Pons (tissue), 1 donor: ENCODE results near the gene CDAN1.
"Not testable (repeated sequence)": the region's sequence is repeated elsewhere in the genome, so short reads cannot be mapped to it uniquely, and the experiment has no call there.

ENCODE experiments used
- DNase-seq: peaks from one replicate; pipeline ENCODE4 v3.0.0-alpha.2; 2016; ENCODE audit warnings: low spot score

CDAN1 gene

DNA sequence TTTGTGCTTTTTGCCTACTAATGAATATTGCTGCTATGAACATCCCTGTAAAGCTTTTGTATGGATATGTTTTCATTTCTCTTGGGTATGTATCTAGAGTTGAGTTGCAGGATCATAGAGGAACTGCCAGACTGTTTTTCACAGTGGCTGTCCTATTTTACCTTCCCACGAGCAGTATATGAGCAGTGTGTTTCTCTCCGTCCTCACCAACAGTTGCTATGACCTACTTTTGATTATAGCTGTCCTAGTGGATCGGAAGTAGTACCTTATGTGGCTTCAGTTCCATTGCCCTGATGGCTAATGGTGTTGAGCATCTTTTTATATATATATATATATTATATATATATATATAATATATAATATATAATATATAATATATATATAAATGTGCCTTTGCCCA lies 25.2 kb downstream of the CDAN1 start:
- DNase-seq, result no peak

DNA sequence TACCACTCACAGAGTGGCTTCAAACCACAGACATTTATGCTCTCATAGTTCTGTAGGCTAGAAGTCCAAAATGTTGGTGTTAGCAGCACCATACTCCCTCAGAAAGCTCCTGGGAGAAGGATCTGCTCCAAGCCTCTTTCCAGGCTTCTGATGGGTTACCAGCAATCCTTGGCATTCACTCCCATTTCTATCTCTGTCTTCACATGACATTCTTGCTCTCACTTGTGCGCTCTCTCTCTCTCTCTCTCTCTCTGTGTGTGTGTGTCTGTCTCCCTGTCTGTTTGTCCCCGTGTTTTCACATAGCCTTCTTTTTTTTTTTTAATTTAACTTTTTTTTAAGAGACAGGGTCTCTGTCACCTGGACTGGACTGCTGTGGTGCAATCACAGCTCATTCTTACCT lies 26.3 kb downstream of the CDAN1 start:
- DNase-seq, result no peak

DNA sequence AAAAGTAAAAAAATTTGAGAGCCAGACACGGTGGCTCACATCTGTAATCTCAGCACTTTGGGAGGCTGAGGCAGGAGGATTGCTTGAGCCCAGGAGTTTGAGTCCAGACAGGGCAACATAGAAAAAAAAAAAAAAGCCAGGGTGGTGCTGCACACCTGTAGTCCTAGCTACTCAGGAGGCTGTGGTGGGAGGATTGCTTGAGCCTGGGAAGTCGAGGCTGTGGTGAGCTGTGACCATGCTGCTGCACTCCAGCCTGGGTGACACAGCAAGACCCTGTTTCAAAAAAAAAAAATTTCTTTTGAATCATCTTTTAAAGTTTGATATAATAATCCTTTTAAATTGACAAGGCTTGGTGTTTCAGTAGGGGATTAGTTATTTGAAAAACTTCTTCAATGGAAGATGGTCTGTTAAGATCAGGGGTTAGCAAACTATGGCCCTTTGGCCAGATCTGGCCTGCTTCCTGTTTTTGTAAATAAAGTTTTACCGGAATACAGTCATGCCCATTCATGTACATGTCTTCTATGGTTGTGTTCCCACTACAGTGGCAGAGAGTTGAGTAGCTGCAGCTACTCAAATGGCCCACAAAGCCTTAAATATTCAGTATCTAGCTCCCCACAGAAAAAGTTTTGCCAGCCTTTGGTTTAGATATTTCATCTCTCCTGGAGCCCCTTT lies 28.9 kb downstream of the CDAN1 start:
- DNase-seq, result no peak

GRCh38 chr15:42707068-42707467 lies 29.9 kb downstream of the CDAN1 start:
- DNase-seq, result no peak

DNA sequence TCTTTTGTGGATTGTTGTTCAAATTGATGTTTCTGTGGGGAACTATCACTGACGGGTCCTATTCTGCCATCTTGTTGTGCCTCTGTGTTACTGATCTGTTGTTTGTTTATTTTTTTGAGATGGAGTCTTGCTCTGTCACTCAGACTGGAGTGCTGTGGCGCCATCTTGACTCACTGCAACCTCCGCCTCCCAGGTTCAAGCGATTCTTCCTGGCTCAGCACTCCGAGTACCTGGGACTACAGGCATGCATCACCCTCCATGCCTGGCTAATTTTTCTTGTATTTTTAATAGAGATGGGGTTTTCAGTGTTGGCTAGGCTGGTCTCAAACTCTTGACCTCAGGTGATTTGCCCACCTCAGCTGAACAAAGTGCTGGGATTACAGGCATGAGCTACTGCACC lies 31.6 kb downstream of the CDAN1 start:
- DNase-seq, result no peak

DNA sequence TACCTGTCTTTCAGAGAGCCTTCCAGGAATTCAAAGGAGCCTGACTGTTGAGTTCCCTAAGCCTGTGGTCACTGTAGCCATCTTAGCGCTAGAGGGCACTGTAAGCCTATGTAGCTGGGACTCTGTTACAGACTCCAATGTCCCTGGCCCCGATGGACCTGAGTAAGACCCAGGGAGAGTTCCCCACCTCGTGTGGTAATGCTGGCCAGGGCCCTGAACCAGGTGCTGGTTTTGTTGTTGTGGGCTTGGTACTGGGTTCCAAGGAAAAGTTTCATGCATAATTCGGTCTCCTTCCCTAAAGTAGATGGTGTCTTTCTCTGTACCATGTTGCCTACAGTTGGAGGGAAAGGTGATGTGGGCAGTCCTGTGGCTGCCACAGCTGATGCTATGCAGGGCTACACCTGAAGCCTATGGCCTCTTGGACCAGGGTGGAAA lies 32.4 kb downstream of the CDAN1 start:
- DNase-seq, result peak; percentile 76

GRCh38 chr15:42696626-42697025 lies 40.3 kb downstream of the CDAN1 start:
- DNase-seq, result no peak

DNA sequence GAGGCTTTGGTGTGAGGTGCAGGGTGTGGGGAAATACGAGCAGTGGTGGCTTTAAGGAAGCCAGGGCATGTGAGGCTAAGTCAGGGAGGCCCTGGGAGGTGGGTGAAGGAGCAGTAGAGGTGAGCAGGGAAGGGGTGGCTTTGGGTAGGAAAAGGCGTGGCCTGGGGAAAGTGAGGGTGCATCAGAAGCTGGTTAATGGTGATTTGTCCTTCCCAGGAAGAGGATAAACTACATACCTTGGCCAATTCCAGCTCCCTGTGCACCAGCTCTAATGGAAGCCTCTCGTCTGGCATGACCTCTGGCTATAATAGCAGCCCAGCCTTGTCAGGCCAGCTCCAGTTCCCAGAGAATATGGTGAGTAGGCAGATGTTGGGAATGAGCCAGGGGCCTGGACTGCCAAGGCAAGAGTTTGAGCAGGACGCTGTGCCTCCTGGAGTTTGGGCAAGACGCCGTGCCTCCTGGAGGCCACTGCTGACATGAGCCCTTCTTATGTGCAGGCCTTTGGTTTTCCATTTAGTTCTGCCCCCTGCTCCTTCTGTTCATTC lies 41.3 kb downstream of the CDAN1 start:
- DNase-seq, result no peak

DNA sequence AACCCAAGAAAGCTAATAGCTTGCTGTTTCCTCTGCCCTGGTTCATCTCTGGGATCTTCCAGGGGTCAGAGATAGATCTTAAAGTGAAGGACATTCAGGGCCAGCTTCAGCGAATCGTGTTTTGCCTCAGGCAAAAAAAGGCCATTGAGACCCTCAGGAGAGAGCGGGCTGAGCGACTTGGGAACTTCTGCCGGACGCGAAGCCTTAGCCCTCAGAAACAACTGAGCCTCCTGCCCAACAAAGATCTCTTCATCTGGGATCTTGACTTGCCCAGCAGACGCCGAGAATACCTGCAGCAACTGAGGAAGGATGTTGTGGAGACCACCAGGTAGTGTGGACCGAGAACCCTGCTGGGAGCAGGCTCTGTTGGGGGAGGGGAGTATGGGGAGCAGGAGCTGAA lies 42.5 kb downstream of the CDAN1 start:
- no peak for DNase-seq

DNA sequence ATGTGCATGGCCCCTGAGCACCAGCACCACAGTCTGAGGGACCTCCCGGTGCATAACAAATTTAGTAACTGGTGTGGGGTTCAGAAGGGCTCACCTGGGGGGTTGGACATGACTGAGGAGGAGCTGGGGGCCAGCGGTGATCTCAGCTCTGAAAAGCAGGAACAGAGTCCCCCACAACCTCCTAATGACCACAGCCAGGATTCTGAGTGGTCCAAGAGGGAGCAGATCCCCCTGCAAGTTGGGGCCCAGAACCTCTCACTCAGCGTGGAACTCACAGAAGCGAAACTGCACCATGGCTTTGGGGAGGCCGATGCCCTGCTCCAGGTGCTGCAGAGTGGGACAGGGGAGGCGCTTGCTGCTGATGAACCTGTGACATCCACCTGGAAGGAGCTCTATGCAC lies 43.0 kb downstream of the CDAN1 start:
- no peak for DNase-seq

DNA sequence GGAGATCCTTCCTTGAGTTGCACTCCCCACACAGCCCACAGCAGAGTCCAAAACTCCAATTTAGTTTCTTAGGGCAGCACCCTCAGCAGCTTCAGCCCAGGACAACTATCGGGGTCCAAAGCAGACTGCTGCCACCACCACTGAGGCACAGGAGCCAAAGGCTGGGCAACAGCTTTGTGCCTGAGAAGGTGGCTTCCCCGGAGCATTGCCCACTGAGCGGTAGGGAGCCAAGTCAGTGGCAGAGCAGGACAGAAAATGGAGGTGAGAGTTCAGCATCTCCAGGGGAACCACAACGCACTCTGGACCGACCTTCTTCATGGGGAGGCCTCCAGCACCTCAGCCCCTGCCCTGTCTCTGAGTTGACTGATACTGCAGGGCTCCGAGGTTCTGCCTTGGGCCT lies 43.4 kb downstream of the CDAN1 start:
- DNase-seq, result no peak

DNA sequence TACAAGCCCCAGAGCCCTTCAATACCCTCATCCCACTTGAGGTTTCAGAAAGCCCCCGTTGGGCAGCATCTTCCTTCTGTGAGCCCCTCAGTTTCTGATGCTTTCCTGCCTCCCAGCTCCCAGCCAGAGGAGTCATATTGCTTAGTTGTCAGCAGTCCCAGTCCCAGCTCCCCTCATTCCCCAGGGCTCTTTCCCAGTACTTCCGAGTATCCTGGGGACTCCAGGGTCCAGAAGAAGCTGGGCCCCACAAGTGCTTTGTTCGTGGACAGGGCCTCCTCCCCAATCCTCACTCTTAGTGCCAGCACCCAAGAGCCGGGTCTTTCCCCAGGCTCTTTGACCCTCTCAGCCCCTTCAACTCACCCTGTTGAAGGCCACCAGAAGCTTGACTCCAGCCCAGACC lies 43.9 kb downstream of the CDAN1 start:
- DNase-seq, result no peak

DNA sequence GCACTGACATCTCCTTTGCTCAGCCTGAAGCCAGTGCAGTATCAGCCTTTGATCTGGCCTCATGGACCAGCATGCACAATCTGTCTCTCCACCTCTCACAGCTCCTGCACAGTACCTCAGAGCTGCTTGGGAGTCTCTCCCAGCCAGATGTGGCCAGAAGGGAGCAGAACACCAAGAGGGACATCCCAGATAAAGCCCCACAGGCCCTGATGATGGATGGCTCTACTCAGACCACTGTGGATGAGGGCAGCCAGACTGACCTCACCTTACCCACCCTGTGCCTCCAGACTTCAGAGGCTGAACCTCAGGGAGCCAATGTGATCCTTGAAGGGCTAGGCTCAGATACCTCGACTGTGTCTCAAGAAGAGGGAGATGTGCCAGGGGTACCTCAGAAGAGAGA lies 44.4 kb downstream of the CDAN1 start:
- DNase-seq, result no peak

DNA sequence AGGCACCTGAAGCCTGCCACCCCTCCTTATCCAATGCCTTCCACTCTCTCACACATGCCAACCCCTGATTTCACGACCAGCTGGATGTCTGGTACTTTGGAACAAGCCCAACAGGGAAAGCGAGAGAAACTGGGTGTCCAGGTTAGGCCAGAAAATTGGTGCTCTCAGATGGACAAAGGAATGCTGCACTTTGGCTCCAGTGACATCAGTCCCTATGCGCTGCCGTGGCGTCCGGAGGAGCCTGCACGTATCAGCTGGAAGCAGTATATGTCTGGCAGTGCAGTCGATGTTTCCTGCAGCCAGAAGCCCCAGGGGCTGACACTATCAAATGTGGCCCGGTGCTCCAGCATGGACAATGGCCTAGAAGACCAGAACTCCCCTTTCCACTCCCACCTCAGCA lies 45.2 kb downstream of the CDAN1 start:
- DNase-seq, result no peak

- DNase-seq, result no peak
Observed at GRCh38 chr15:42691308-42691707, 45.6 kb downstream of the CDAN1 start.

DNA sequence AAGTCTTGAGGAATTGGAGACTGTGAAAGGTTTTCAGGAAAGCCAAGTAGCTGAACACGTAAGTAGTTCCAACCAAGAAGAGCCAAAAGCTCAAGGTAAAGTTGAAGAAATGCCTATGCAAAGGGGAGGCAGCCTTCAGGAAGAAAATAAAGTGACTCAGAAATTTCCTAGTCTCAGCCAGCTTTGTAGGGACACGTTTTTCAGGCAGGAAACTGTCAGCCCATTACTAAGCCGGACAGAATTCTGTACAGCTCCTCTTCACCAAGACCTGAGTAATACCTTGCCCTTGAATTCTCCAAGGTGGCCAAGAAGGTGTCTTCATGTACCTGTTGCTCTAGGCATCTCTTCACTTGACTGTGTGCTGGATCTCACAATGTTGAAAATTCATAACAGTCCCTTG lies 48.6 kb downstream of the CDAN1 start:
- DNase-seq, result no peak

DNA sequence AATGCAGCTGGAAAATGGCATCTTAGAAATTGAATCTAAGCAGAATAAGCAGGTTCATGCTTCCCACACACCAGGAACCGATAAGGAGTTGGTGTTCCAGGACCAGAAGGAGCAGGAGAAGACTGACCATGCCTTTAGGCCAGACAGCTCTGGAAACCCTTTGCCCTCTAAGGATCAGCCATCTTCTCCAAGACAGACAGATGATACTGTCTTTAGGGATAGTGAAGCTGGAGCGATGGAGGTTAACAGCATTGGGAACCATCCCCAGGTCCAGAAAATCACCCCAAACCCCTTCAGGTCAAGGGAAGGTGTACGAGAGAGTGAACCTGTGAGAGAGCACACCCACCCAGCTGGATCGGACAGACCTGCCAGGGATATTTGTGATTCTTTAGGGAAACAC lies 49.2 kb downstream of the CDAN1 start:
- DNase-seq, result no peak

GRCh38 chr15:42686281-42686680 lies 50.6 kb downstream of the CDAN1 start:
- DNase-seq, result no peak

DNA sequence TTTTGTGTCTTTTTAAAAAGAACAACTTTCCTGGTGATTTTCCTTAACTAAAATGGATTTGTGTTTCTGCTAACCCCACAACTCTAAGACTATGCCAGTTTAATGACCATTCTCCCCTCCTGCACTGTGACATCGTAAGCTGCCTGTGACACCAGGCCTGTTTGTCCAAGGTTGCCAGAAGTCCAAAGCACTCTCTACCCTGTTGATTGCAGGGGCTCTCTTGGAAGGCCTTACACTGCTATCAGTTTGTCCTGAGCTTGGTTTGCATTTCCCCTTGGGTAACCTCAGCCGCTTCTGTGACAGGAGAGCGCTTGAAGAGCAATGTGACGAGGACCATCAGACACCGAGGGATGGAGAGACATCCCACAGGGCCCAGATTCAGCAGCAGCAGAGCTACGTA lies 55.8 kb downstream of the CDAN1 start:
- no peak for DNase-seq

DNA sequence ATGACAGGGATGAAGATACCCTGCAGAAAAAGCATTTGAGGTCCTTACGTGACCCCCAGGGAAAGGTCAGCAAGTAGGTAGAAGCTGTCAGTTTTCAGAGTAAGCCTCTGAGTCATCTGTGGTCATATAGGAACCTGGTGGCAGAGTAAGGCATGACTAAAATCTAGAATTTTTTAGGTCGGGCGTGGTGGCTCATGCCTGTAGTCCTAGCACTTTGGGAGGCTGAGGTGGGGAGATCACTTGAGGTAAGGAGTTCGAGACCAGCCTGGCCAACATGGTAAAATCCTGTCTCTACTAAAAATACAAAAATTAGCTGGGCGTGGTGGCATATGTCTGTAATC lies 56.8 kb downstream of the CDAN1 start:
- DNase-seq, result not testable (repeated sequence)

GRCh38 chr15:42679285-42680141 lies 57.4 kb downstream of the CDAN1 start:
- DNase-seq, result no peak

DNA sequence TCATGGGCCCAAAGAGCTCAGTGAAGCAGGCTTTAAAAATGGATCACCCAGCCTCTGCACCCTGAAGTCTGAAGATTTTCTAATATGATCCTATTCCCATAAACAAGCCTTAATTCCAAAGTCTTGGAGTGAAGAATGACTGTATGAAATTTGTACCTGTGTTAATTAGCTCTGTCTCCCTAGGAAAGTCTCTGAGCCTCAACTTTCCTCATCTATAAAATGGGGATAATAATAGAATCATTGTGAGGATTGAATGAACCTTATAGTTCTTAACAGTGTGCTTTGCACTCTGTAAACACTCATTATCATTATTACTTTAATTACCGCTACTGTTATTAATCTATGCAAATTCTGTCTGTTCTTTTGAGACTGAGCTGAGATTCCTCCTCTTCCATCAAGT lies 61.9 kb downstream of the CDAN1 start:
- DNase-seq, result no peak

GRCh38 chr15:42674472-42674871 lies 62.5 kb downstream of the CDAN1 start:
- DNase-seq, result no peak
